ENCODE data around the gene PDE4D. TPM values are rescaled to one million over a fixed set of nuclear protein-coding genes. Genes with fewer than 3 reads are reported as not detected.

The PDE4D gene
- total and polyA plus RNA-seq, 2 of the 4 experiments (the other 2 are of a cell fraction): 1.4 to 7.9 TPM

DNA sequence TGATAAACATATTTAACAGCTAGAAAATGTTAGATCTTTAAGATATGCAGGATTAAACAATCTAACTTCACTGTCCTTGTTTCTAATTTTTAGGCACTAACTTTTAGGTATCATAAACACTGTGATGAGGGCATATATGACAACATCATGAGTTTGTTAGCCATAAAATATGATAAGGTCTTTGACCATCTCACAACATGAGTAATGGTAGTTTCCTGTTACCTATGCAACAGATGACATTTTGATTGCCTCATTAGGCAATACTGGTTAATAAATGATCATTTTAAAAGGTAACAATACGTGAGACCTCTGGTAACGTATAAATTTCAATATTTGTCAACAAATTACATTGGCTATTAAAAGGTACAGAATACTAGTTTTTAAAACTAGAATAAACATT, 613.5 kb downstream of the PDE4D start:
- in situ Hi-C loops (cut with MboI; ENCODE audit: low sequenced_read_pairs) (no loop called here), intact Hi-C loops (cut with micrococcal nuclease) (no loop called here), dilution Hi-C loops (cut with HindIII; ENCODE audit: low sequenced_read_pairs, unreplicated experiment) (no loop called here)
- H3K36me3 ChIP-seq (ENCODE audit: control insufficient read depth, insufficient read depth, low read length): no peaks in the 10 kb centered on the region
- no peak for ATAC-seq (ENCODE audit: low read depth)
- H3K27me3 ChIP-seq (ENCODE audit: control insufficient read depth, insufficient read depth, low read length): no peaks in the 10 kb centered on the region; the same call in 1 of the 2 replicates
- H3K79me1 ChIP-seq (ENCODE audit: low read depth in 1 of 2, low read length in 2 of 2): no peaks in the 10 kb centered on the region
- H2BK120ac ChIP-seq (ENCODE audit: low read depth, low read length): no peak overlapping the region
- ChIA-PET POLR2A (ENCODE audit: unreplicated experiment) (no interaction called here), CTCF (no interaction called here)
- H3K27ac ChIP-seq (ENCODE audit: insufficient read depth, low read length): no peak overlapping the region
- no CpG with 5 or more reads among the region's 2 CpGs for WGBS, 2 experiments (ENCODE audit: extremely low coverage in 2 of 2, insufficient read length in 1 of 2)
- H4K8ac ChIP-seq (ENCODE audit: low read depth in 2 of 2, low read length in 2 of 2): no peak overlapping the region
- H3K4ac ChIP-seq (ENCODE audit: low read depth, low read length): no peak overlapping the region
- H3K9me3 ChIP-seq (ENCODE audit: control insufficient read depth, insufficient read depth, low read length): no peaks in the 10 kb centered on the region
- no peaks in the 10 kb centered on the region for H4K20me1 ChIP-seq (ENCODE audit: insufficient read depth, low read length)
- DNase-seq: no peak
- H2BK5ac ChIP-seq (ENCODE audit: low read depth, low read length, poor library complexity, severe bottlenecking): no peak overlapping the region
- no peak overlapping the region for H3K14ac ChIP-seq (replicated peaks; ENCODE audit: low read depth, low read length)
- no peak overlapping the region for H2AK9ac ChIP-seq (replicated peaks; ENCODE audit: low read depth, low read length, poor library complexity)
- H2BK20ac ChIP-seq (ENCODE audit: low read depth, low read length): no peak overlapping the region
- H4K91ac ChIP-seq (ENCODE audit: insufficient read depth, low read depth, low read length): no peak overlapping the region
- TF ChIP-seq MAZ (IDR thresholded peaks at IDR 0.05; ENCODE audit: borderline replicate concordance, low read depth, low read length) (no peak), BHLHE40 (IDR thresholded peaks at IDR 0.05; ENCODE audit: low read depth, low read length) (no peak), CEBPB (IDR thresholded peaks at IDR 0.05; ENCODE audit: low read depth, low read length) (no peak), RFX5 (IDR thresholded peaks at IDR 0.05; ENCODE audit: low read depth, low read length) (no peak), SMC3 (IDR thresholded peaks at IDR 0.05; ENCODE audit: low read depth, low read length) (no peak), MXI1 (IDR thresholded peaks at IDR 0.05; ENCODE audit: borderline replicate concordance, low read depth, low read length) (no peak), RAD21 (IDR thresholded peaks at IDR 0.05; ENCODE audit: low read length) (no peak), NFE2L2 (IDR thresholded peaks at IDR 0.05; ENCODE audit: low read depth, low read length) (no peak), FOS (IDR thresholded peaks at IDR 0.05; ENCODE audit: low read depth, low read length) (no peak), MAFK (IDR thresholded peaks at IDR 0.05; ENCODE audit: low read depth, low read length) (no peak)
- TF ChIP-seq, protein P1, sequence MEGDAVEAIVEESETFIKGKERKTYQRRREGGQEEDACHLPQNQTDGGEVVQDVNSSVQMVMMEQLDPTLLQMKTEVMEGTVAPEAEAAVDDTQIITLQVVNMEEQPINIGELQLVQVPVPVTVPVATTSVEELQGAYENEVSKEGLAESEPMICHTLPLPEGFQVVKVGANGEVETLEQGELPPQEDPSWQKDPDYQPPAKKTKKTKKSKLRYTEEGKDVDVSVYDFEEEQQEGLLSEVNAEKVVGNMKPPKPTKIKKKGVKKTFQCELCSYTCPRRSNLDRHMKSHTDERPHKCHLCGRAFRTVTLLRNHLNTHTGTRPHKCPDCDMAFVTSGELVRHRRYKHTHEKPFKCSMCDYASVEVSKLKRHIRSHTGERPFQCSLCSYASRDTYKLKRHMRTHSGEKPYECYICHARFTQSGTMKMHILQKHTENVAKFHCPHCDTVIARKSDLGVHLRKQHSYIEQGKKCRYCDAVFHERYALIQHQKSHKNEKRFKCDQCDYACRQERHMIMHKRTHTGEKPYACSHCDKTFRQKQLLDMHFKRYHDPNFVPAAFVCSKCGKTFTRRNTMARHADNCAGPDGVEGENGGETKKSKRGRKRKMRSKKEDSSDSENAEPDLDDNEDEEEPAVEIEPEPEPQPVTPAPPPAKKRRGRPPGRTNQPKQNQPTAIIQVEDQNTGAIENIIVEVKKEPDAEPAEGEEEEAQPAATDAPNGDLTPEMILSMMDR (conservative IDR thresholded peaks at IDR 0.05; ENCODE audit: low read depth, low read length): no peak
- TF ChIP-seq, protein P2, sequence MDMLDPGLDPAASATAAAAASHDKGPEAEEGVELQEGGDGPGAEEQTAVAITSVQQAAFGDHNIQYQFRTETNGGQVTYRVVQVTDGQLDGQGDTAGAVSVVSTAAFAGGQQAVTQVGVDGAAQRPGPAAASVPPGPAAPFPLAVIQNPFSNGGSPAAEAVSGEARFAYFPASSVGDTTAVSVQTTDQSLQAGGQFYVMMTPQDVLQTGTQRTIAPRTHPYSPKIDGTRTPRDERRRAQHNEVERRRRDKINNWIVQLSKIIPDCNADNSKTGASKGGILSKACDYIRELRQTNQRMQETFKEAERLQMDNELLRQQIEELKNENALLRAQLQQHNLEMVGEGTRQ (IDR thresholded peaks at IDR 0.05; ENCODE audit: low read depth, low read length): no peak
- TF ChIP-seq, protein P3, sequence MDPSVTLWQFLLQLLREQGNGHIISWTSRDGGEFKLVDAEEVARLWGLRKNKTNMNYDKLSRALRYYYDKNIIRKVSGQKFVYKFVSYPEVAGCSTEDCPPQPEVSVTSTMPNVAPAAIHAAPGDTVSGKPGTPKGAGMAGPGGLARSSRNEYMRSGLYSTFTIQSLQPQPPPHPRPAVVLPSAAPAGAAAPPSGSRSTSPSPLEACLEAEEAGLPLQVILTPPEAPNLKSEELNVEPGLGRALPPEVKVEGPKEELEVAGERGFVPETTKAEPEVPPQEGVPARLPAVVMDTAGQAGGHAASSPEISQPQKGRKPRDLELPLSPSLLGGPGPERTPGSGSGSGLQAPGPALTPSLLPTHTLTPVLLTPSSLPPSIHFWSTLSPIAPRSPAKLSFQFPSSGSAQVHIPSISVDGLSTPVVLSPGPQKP (IDR thresholded peaks at IDR 0.05; ENCODE audit: borderline replicate concordance, low read depth, low read length): no peak
- no peak overlapping the region for H3K23ac ChIP-seq (ENCODE audit: low read depth, low read length)
- no peak overlapping the region for H4K5ac ChIP-seq (ENCODE audit: low read depth, low read length)
- no peak overlapping the region for H3K4me3 ChIP-seq (ENCODE audit: insufficient read depth, low read depth, low read length)
- no peak overlapping the region for H2BK15ac ChIP-seq (ENCODE audit: low read depth, low read length)
- no peak overlapping the region for H3K4me2 ChIP-seq (ENCODE audit: low read depth, low read length)
- H3K4me1 ChIP-seq (ENCODE audit: control insufficient read depth, insufficient read depth, low read length): no peaks in the 10 kb centered on the region
- H3K18ac ChIP-seq (ENCODE audit: low read depth, low read length): no peak overlapping the region
- no peak overlapping the region for H3K56ac ChIP-seq (ENCODE audit: extremely low read depth, insufficient read depth, low read length)
- H2AK5ac ChIP-seq (ENCODE audit: low read depth, low read length): no peak overlapping the region
- H3K9ac ChIP-seq (ENCODE audit: low read depth, low read length): no peak overlapping the region
- no TSS peak for BruUV-seq (replicated peaks)
- H2AFZ ChIP-seq (replicated peaks; ENCODE audit: low read length, poor library complexity): no peak overlapping the region
- no peaks in the 10 kb centered on the region for H3K9me1 ChIP-seq (ENCODE audit: insufficient read depth, low read length)

Data from IMR-90 (cell line).